K562 (cell line): Measurements from ENCODE around the gene CBL.

Source experiments
- CGGBP1 ChIP-seq: fragments of 250-450 bp; sonication (Bioruptor Pico); IDR thresholded peaks from 2 replicates; pipeline ENCODE4 v1.9.0; 2021; ENCODE audit warnings: mild to moderate bottlenecking
- CTCF ChIP-seq, 3 experiments: IDR thresholded peaks in 2 of 3; conservative IDR thresholded peaks in 1 of 3; 2 replicates each; pipeline ENCODE4 v1.5.1; 2011 to 2012; ENCODE audit warnings: low read length in 3 of 3, mild to moderate bottlenecking in 3 of 3, control low read depth in 2 of 3, improper control_type of control experiment in 1 of 3, inconsistent platforms in 1 of 3, low read depth in 1 of 3, mixed read lengths in 1 of 3, moderate library complexity in 1 of 3; ENCODE audit not compliant: insufficient read depth in 2 of 3
- EZH2 ChIP-seq: IDR thresholded peaks from 2 replicates; pipeline ENCODE4 v1.6.1; 2012; ENCODE audit warnings: low read depth, mild to moderate bottlenecking, inconsistent platforms, low read length, borderline replicate concordance
- MAFF ChIP-seq: IDR thresholded peaks from 2 replicates; pipeline ENCODE4 v1.6.1; 2012; ENCODE audit warnings: low read length, improper control_type of control experiment
- MAFK ChIP-seq: IDR thresholded peaks from 2 replicates; pipeline ENCODE4 v1.6.1; 2011; ENCODE audit warnings: low read length, improper control_type of control experiment
- POLR2AphosphoS5 ChIP-seq: IDR thresholded peaks from 2 replicates; pipeline ENCODE4 v1.6.1; 2011; ENCODE audit warnings: mild to moderate bottlenecking, low read depth, low read length, moderate library complexity; ENCODE audit not compliant: control insufficient read depth, insufficient read depth
- PTBP1 ChIP-seq: fragments of 200-400 bp; formaldehyde crosslinking; IDR thresholded peaks from 2 replicates; pipeline ENCODE4 v1.6.1; 2017; ENCODE audit warnings: low read depth, low read length
- SIN3A ChIP-seq, 2 experiments: fragments of 150-350 bp in 1 of 2; IDR thresholded peaks; 2 replicates each; pipeline ENCODE4 v1.6.1; 2011 to 2016; ENCODE audit warnings: borderline replicate concordance in 2 of 2, low read depth in 2 of 2, low read length in 2 of 2, mild to moderate bottlenecking in 2 of 2, moderate library complexity in 2 of 2; ENCODE audit not compliant: control insufficient read depth in 1 of 2
- UBTF ChIP-seq, 2 experiments: IDR thresholded peaks; 2 replicates each; pipeline ENCODE4 v1.6.1; 2012; ENCODE audit warnings: improper control_type of control experiment in 2 of 2, low read depth in 2 of 2, low read length in 2 of 2, borderline replicate concordance in 1 of 2
- ZEB2 ChIP-seq: fragments of 450-650 bp; IDR thresholded peaks from 2 replicates; pipeline ENCODE4 v1.6.1; 2016
- ZHX1 ChIP-seq: fragments of 150-350 bp; conservative IDR thresholded peaks from 2 replicates; pipeline ENCODE4 v1.6.1; 2014; ENCODE audit warnings: low read length
- ZNF785 ChIP-seq: fragments of 250-450 bp; sonication (Bioruptor Pico); IDR thresholded peaks from 2 replicates; pipeline ENCODE4 v1.4.0; 2020; ENCODE audit warnings: mild to moderate bottlenecking
- ZZZ3 ChIP-seq: fragments of 450-650 bp; IDR thresholded peaks from 2 replicates; pipeline ENCODE4 v1.6.1; 2016; ENCODE audit warnings: antibody characterized with exemption, mild to moderate bottlenecking, moderate library complexity

GRCh38 chr11:119315131-119316015 lies 109.2 kb downstream of the CBL start:
- TF ChIP-seq CGGBP1 (CRISPR knock-in tag) (no peak), EZH2 (no peak), CTCF (IDR thresholded peaks at IDR 0.05 in 2 of 3, conservative IDR thresholded peaks at IDR 0.05 in 1 of 3; ENCODE audit: insufficient read depth in 2 of 3, low read depth in 1 of 3, low read length in 3 of 3) (no peak), PTBP1 (no peak), MAFK (no peak), SIN3A (IDR thresholded peaks at IDR 0.05; ENCODE audit: borderline replicate concordance in 2 of 2, control insufficient read depth in 1 of 2, low read depth in 2 of 2, low read length in 2 of 2) (no peak), MAFF (no peak), POLR2AphosphoS5 (no peak), UBTF (IDR thresholded peaks at IDR 0.05; ENCODE audit: borderline replicate concordance in 1 of 2, low read depth in 2 of 2, low read length in 2 of 2) (no peak), ZZZ3 (no peak), ZHX1 (no peak), ZNF785 (CRISPR knock-in tag) (no peak), ZEB2 (no peak)
